HUDEP-2 (cell line): Measurements from ENCODE around the gene SLC49A4.

Experiments used
- DNase-seq, 76 experiments: peaks; one replicate each; lab custom pipeline; 2025; ENCODE audit not compliant: unreplicated experiment in 76 of 76; lab: John Stamatoyannopoulos, UW

SLC49A4 gene

DNA sequence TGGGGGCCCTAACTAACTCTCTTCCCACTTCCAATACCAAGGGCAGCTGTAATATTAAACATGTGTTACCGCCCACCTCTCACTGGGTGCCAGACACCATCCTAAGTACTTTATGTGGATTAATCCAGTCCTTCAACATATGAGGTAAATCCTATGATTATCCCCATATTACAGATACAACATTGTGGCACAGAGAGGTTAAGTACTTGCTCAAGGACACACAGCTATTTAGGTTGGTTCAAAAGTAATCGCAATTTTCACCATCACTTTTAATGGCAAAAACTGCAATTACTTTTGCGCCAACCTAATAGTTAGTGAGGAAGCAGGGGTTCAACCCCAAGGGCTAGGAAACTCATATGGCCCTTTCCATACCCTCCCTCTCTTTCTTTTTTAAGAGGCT lies 131.9 kb downstream of the SLC49A4 start:
- no peak for DNase-seq

DNA sequence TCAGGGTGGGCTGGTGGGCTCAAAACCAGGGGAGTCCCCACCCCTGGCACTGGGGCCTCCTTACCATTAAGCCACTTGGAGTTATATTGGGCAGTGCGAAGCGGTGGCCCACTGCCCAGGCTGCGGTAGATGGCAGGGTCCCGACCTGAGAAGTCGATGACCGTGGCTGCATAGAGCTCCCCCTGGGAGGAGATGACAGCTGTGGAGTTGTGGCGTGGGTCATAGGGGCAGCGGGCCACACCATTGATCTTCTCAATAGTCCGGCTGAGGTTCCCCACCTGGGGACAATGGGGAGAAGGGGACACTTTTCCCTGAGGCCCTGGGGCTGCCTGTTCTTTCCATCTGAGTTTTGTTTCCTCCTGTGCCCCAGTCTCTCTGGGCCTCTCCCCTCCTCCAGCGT lies 132.9 kb downstream of the SLC49A4 start:
- no peak for DNase-seq

DNA sequence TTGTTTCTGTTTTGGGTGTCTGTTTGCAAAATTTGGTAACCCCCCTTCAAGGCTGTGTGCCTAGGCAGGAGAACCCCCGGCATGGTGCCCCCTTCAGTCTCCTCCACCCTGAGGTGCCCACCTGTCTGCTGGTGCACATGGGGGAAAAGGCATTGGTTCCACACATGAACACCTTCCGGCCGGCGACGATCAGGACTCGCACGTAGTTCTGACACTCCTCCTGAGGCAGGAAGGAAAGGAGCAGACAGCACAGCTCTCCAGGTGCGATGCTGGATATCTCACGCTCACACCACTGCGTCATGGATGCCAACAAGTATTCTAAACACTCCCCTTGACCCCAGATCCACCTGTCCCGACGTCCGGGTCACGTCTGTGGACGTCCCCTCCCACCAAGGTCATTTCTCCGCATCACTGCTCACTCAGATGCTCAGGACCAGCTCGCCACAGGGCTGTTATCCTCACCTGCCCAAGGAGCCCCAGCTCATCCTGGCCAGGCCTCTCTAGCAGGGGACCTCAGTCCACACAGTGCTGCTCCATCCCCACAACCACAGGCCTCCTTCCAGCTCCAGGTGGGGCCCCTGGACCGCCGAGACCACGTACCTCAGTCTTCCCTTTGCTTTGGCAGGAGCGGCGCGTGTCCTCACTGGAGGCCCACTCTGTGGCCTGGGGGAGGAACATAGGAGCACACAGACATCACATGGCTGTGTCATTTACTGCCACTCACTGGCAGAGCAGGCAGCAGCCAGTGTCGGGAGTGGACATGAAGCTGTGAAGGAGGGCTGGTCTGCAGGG lies 133.7 kb downstream of the SLC49A4 start:
- no peak for DNase-seq

DNA sequence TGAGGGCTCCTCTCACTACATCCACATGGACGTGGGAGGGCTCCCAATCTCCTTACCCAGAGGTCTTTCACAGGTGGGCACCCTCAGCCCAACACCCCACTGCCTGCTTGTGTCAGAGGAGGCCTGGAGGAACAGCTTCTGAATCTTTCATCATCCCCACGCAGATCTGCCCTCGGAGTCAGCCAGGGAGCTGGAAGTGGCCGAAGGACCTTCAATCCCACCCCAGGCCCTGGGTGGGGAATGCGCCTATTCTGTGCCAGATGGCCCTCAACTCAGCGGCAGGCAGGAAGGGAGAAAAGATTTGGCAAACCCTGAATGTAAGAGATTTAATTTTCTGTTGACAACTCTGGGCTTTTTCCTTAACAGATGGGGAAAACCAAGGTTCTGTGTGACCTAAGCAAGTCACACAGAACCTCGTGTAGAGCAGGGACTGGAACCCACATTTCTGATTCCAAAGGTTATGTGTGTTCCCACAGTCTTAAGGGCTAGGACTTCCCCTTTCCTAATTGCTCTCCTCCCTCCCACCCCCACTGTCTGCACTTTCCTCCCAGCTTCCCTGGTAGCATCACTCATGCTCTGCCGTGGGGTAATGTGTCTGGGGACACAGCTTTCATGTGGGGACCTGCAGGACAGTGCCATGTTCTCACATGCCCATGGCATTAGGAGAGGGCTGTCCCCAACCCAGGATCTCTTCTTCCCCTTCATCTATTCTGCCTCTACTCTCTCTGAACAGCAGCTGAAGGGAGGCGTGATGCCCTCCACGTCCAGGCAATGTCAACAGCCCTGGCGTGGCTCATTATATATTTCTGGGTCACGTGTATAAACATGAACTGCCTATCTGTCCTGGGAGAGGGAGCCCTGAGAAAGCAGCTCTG lies 134.6 kb downstream of the SLC49A4 start:
- no peak for DNase-seq

DNA sequence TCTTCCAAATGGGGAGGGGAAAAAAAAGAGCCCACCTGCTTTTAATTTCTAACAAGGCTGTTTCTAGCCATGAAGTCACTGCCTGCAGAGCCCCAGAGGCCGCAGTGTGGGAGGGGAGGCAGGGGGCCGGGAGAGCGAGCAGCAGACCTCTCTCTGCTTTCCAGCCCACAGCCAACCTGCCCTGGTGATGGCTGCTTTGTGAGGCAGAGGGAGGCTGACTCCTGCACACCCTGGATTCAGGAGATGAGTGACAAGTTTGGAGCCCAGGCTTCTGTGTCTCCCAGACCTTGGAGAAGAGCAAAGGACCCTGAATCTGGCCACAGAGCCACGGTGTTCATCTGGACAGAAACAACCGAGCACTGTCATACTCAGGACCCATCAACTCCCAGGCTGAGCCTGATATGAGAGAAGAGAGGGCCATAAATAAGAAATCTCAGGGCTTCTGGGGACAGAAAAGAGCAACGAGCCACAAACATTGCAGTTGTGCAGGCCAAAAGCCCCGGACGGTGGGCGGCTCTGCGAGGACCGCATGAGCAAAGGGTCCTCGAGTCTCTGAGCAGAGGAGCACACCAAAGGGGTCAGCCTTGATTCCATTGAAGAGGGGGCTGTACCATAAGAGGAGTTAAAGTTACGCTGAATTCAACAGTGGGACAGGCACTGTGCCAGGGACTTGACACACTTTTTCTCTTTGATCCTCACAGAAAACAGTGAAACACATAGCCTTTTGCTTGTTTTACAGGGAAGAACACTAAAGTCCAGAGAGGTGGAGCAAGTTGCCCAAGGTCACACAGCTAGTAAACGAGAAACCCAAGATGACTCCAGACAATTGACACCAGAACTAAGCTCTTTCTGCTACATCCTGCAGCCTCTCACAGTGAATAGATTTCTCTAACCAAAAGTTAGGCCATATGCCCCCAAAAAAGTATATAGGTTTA lies 135.5 kb downstream of the SLC49A4 start:
- DNase-seq: no peak
